PFSK-1 (cell line): ENCODE results near the gene ADAMTS3.

Source experiments
- FOXP2 ChIP-seq: optimal IDR thresholded peaks from 2 replicates; pipeline ENCODE3; 2011; ENCODE audit warnings: borderline replicate concordance, control low read depth, inconsistent platforms; ENCODE audit not compliant: insufficient read depth; ENCODE audit errors: extremely low read length, extremely low read depth
- POLR2AphosphoS5 ChIP-seq: IDR thresholded peaks from 2 replicates; pipeline ENCODE4 v1.6.1; 2012; ENCODE audit warnings: low read depth, mild to moderate bottlenecking, control low read depth, low read length, moderate library complexity
- SIN3A ChIP-seq: IDR thresholded peaks from 2 replicates; pipeline ENCODE4 v1.6.1; 2012; ENCODE audit warnings: mild to moderate bottlenecking, low read length, moderate library complexity, borderline replicate concordance; ENCODE audit not compliant: insufficient read depth
- TAF1 ChIP-seq: IDR thresholded peaks from 2 replicates; pipeline ENCODE4 v1.6.1; 2012; ENCODE audit warnings: low read length, control low read depth, borderline replicate concordance; ENCODE audit not compliant: insufficient read depth
- TF ChIP-seq, protein P1 (sequence below), 2 experiments: IDR thresholded peaks; 2 replicates each; pipeline versions ENCODE4 v1.6.1 to v1.8.0; 2011 to 2012; ENCODE audit warnings: low read depth in 2 of 2, low read length in 2 of 2, control low read depth in 1 of 2, inconsistent platforms in 1 of 2, mild to moderate bottlenecking in 1 of 2, moderate library complexity in 1 of 2; ENCODE audit not compliant: insufficient read depth in 1 of 2

The ADAMTS3 gene

DNA sequence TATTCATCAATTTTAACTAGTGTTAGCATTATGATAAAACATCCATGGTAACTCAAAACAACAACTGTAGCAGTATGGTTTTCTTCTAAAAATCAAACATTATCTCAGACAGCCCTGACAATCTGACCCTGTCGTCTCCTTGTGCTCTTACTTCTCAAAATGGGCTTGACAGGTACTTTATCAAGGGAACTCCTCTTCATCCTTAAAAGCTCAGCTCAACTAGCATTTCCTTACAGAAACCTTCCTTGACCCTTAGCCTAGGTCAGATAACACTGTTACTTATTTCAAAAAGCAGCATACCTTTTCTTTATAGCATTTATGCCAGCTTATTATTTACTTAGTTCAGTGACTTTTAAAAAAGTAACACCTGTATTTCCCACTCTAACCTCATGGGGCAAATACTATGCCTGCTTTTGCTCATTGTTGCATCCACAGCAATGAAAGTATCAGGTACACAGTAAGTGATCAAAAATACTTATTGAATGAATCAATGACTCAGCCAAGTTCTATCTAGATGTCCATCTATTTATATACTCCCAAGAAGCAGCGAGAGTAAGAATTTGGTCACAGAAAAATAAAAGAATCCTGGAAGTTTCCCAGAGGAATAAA lies 41.9 kb downstream of the ADAMTS3 start:
- TF ChIP-seq FOXP2: no peak
- no peak for TF ChIP-seq TAF1
- no peak for TF ChIP-seq POLR2AphosphoS5
- TF ChIP-seq, protein P1, sequence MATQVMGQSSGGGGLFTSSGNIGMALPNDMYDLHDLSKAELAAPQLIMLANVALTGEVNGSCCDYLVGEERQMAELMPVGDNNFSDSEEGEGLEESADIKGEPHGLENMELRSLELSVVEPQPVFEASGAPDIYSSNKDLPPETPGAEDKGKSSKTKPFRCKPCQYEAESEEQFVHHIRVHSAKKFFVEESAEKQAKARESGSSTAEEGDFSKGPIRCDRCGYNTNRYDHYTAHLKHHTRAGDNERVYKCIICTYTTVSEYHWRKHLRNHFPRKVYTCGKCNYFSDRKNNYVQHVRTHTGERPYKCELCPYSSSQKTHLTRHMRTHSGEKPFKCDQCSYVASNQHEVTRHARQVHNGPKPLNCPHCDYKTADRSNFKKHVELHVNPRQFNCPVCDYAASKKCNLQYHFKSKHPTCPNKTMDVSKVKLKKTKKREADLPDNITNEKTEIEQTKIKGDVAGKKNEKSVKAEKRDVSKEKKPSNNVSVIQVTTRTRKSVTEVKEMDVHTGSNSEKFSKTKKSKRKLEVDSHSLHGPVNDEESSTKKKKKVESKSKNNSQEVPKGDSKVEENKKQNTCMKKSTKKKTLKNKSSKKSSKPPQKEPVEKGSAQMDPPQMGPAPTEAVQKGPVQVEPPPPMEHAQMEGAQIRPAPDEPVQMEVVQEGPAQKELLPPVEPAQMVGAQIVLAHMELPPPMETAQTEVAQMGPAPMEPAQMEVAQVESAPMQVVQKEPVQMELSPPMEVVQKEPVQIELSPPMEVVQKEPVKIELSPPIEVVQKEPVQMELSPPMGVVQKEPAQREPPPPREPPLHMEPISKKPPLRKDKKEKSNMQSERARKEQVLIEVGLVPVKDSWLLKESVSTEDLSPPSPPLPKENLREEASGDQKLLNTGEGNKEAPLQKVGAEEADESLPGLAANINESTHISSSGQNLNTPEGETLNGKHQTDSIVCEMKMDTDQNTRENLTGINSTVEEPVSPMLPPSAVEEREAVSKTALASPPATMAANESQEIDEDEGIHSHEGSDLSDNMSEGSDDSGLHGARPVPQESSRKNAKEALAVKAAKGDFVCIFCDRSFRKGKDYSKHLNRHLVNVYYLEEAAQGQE (IDR thresholded peaks at IDR 0.05; ENCODE audit: insufficient read depth in 1 of 2, low read depth in 2 of 2, low read length in 2 of 2): no peak
- no peak for TF ChIP-seq SIN3A

DNA sequence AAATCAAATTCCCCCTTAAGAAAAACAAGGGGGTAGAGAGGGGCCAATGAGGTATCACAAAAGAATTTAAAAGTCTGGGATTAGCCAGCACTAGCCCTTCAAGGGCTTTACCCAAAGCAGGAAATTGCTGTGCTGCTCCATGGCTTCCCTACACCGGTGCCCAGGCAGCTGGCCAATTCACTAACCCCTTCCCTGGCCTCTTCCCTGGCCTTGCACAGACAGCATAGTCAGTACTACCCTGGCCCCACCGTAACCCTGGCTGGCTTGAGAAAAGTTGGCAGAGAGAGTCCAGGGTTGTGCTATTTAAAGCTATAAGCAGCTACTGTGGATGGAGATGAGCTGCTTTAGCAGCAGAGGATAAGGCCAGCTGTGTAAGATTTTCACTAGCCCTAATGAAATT lies 43.1 kb downstream of the ADAMTS3 start:
- TF ChIP-seq, protein P1 (IDR thresholded peaks at IDR 0.05; ENCODE audit: insufficient read depth in 1 of 2, low read depth in 2 of 2, low read length in 2 of 2): no peak
- no peak for TF ChIP-seq TAF1
- TF ChIP-seq POLR2AphosphoS5: no peak
- TF ChIP-seq FOXP2: no peak
- no peak for TF ChIP-seq SIN3A

DNA sequence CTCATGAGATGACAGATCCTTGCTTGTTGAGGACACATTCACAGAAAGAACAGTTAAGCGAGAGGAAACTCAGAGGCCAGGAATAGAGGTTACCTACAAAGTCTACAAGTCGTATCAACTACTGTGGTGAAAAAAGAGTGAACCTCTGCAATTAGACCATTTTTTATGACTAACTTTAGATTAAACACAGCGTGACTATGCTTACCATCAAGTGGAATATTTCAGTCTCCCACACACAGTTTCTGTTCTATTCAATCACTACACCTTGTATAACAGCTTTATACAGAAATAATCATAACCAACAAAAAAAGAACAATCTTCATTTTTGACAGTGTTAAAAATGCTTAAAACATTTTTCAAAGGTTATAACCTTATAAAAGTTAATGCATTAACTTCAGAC lies 46.6 kb downstream of the ADAMTS3 start:
- TF ChIP-seq POLR2AphosphoS5: no peak
- TF ChIP-seq, protein P1 (IDR thresholded peaks at IDR 0.05; ENCODE audit: insufficient read depth in 1 of 2, low read depth in 2 of 2, low read length in 2 of 2): no peak
- TF ChIP-seq FOXP2: no peak
- no peak for TF ChIP-seq SIN3A
- TF ChIP-seq TAF1: no peak

DNA sequence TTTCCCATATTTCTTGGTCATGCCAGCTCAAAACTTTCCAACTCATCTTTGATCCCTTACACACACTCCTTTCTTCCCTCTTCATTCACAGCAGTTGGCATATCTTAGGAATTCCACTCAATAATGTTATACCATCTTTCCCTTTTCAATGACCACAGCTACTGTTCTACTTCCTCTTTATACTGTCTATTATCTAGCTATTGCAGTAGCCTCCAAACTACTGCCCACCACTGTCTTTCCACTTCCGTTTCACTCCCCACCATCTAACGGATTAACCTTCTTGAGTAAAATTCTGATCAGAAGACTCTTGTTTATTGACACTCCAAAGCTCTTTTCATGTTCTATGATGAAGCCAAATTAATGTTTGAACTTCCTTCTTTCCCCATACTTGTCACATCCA lies 55.8 kb downstream of the ADAMTS3 start:
- TF ChIP-seq TAF1 (no peak), SIN3A (no peak), POLR2AphosphoS5 (no peak), FOXP2 (no peak)
- TF ChIP-seq, protein P1 (IDR thresholded peaks at IDR 0.05; ENCODE audit: insufficient read depth in 1 of 2, low read depth in 2 of 2, low read length in 2 of 2): no peak

DNA sequence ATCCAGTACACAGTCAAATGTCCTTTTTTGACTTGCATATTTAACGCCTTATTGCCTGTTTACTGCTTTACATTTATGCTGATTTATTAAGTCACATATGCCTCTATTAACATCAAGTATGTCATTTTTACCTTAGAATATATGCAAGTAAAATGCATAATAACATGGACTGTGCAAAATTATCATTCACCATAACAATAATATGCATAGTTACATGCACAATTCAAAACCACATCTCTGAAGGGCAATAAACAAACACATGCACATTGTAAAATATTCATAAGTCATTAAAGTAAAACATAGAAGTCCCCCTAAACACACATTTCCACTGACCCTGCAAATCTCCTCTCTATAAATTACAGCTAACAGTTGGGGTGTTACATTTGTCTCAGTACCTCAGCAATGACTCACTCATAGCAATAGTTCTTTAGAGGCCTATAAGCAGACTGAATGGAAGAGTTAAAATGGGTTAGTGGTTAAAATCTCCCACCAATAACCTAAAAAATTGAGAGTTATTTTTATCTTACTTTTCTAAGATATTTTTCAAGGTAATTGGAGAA lies 61.1 kb downstream of the ADAMTS3 start:
- no peak for TF ChIP-seq SIN3A
- TF ChIP-seq, protein P1 (IDR thresholded peaks at IDR 0.05; ENCODE audit: insufficient read depth in 1 of 2, low read depth in 2 of 2, low read length in 2 of 2): no peak
